Suprapubic skin (tissue), 4 donors: ENCODE measurements around the gene CYB5D1. TPM values are rescaled to one million over a fixed set of nuclear protein-coding genes. Genes with fewer than 3 reads are reported as not detected.

Source experiments
- DNase-seq, 2 donors: peaks; one replicate each; pipeline ENCODE4 v3.0.0-alpha.2; 2019; ENCODE audit warnings: low spot score in 2 of 2
- H3K27ac ChIP-seq: fragments of 200-600 bp; sonication (generic); one replicate; pipeline ENCODE4 v1.5.1; 2019
- H3K27me3 ChIP-seq: fragments of 200-600 bp; sonication (generic); one replicate; pipeline ENCODE4 v1.5.1; 2019
- H3K36me3 ChIP-seq: fragments of 200-600 bp; sonication (generic); one replicate; pipeline ENCODE4 v1.5.1; 2019
- H3K4me1 ChIP-seq: fragments of 200-600 bp; sonication (generic); one replicate; pipeline ENCODE4 v1.5.1; 2019
- H3K4me3 ChIP-seq: fragments of 200-600 bp; sonication (generic); one replicate; pipeline ENCODE4 v1.5.1; 2019; ENCODE audit warnings: mild to moderate bottlenecking
- H3K9me3 ChIP-seq: fragments of 200-600 bp; sonication (generic); one replicate; pipeline ENCODE4 v1.5.1; 2019
- CTCF ChIP-seq, 2 donors: fragments of 200-600 bp in 1 of 2; fragments of 450-650 bp in 1 of 2; sonication (generic) in 1 of 2; IDR thresholded peaks; one replicate each; pipeline ENCODE4 v1.5.1; 2016 to 2019; ENCODE audit warnings: antibody characterized with exemption in 2 of 2, mild to moderate bottlenecking in 1 of 2, moderate library complexity in 1 of 2
- EP300 ChIP-seq: sonication (generic); formaldehyde crosslinking; IDR thresholded peaks from one replicate; pipeline ENCODE4 v1.6.1; 2017; ENCODE audit warnings: antibody characterized with exemption
- POLR2A ChIP-seq, 2 donors: fragments of 450-650 bp; IDR thresholded peaks; one replicate each; pipeline ENCODE4 v1.6.1; 2017; ENCODE audit warnings: antibody characterized with exemption in 2 of 2, mild to moderate bottlenecking in 2 of 2, moderate library complexity in 2 of 2
- POLR2AphosphoS5 ChIP-seq, 3 donors: sonication (generic); formaldehyde crosslinking; IDR thresholded peaks; one replicate each; pipeline ENCODE4 v1.6.1; 2017; ENCODE audit warnings: antibody characterized with exemption in 3 of 3
- WGBS: methylation state at CpG from one replicate; pipeline ENCODE4 v1.1.5; 2018; 5-methylcytosine and 5-hydroxymethylcytosine counted together
- total RNA-seq, 4 donors: library from RNA; depleted of rRNA; stranded (reverse); fragments of >200 nt; gene quantifications; one replicate each; pipeline ENCODE4 v1.1.0, GENCODE V29; 2016

The CYB5D1 gene
- total RNA-seq, 4 donors from 2014 or later: 7.1 to 10.8 (median 9.8) TPM

GRCh38 chr17:7834957-7835813, 22.6 kb upstream of the CYB5D1 start:
- Histone ChIP-seq H3K4me3 (peak overlapping the region; percentile 65), H3K36me3 (no peaks in the 10 kb centered on the region), H3K9me3 (no peaks in the 10 kb centered on the region), H3K4me1 (peaks cover 52% of the 10 kb centered on the region), H3K27me3 (no peaks in the 10 kb centered on the region), H3K27ac (peak overlapping the region; percentile 98)
- 5% methylated on average over 10 of the region's 69 CpGs for WGBS
- TF ChIP-seq POLR2A (IDR thresholded peaks at IDR 0.05): peak in 1 of 2 donors; percentile 79
- peak; percentile 31 to 83 for TF ChIP-seq CTCF (IDR thresholded peaks at IDR 0.05)
- TF ChIP-seq POLR2AphosphoS5 (IDR thresholded peaks at IDR 0.05): peak; percentile 27 to 79 (median 74)
- TF ChIP-seq EP300: no peak
- peak; percentile 99 for DNase-seq

- WGBS: under 1% methylated on average over 33 of the region's 61 CpGs
- TF ChIP-seq POLR2AphosphoS5 (IDR thresholded peaks at IDR 0.05) (peak in 1 of 3 donors; percentile 40), EP300 (no peak), CTCF (IDR thresholded peaks at IDR 0.05) (no peak), POLR2A (IDR thresholded peaks at IDR 0.05) (peak in 1 of 2 donors; percentile 26)
- Histone ChIP-seq H3K36me3 (no peaks in the 10 kb centered on the region), H3K4me3 (peak overlapping the region; percentile 65), H3K4me1 (peaks cover 60% of the 10 kb centered on the region), H3K27ac (peak overlapping the region; percentile 98), H3K27me3 (no peaks in the 10 kb centered on the region), H3K9me3 (no peaks in the 10 kb centered on the region)
- DNase-seq: no peak
Observed at GRCh38 chr17:7835814-7836595, 21.8 kb upstream of the CYB5D1 start.

- Histone ChIP-seq H3K36me3 (no peaks in the 10 kb centered on the region), H3K27ac (peak overlapping the region; percentile 98), H3K4me3 (peak overlapping the region; percentile 65), H3K9me3 (no peaks in the 10 kb centered on the region), H3K27me3 (no peaks in the 10 kb centered on the region), H3K4me1 (peaks cover 66% of the 10 kb centered on the region)
- 4% methylated on average over 15 of the region's 19 CpGs for WGBS
- TF ChIP-seq POLR2AphosphoS5 (IDR thresholded peaks at IDR 0.05) (peak in 2 of 3 donors; percentile 65 to 67), CTCF (IDR thresholded peaks at IDR 0.05) (no peak)
- DNase-seq: peak; percentile 93 to 97
Observed at GRCh38 chr17:7836596-7837407, 21.0 kb upstream of the CYB5D1 start.

- H3K27ac ChIP-seq: peak overlapping the region; percentile 98
- H3K9me3 ChIP-seq: no peaks in the 10 kb centered on the region
- peaks cover 67% of the 10 kb centered on the region for H3K4me1 ChIP-seq
- WGBS: 5% methylated on average over 8 of the region's 8 CpGs
- TF ChIP-seq POLR2A (IDR thresholded peaks at IDR 0.05): no peak
- no peak for TF ChIP-seq EP300
- no peak for TF ChIP-seq CTCF (IDR thresholded peaks at IDR 0.05)
- TF ChIP-seq POLR2AphosphoS5 (IDR thresholded peaks at IDR 0.05): no peak
- no peak for DNase-seq
- H3K27me3 ChIP-seq: no peaks in the 10 kb centered on the region
- H3K4me3 ChIP-seq: peak overlapping the region; percentile 65
- H3K36me3 ChIP-seq: no peaks in the 10 kb centered on the region
Observed at GRCh38 chr17:7837408-7838088, 20.3 kb upstream of the CYB5D1 start.
